ENCODE data around the gene RPS16. TPM values are rescaled to one million over a fixed set of nuclear protein-coding genes. Genes with fewer than 3 reads are reported as not detected.

The RPS16 gene
- total and polyA plus RNA-seq, 2 of the 8 experiments (the other 6 are each of a cell fraction or from before 2014, with no cell fraction given) = 2,433 to 7,810 TPM

- TF ChIP-seq FOSL1 (IDR thresholded peaks at IDR 0.05; ENCODE audit: insufficient read depth, low read depth, low read length) (no peak), SUZ12 (IDR thresholded peaks at IDR 0.05; ENCODE audit: low read length) (no peak), CBX5 (IDR thresholded peaks at IDR 0.05; ENCODE audit: low read depth, low read length) (no peak), EGR1 (IDR thresholded peaks at IDR 0.05; ENCODE audit: borderline replicate concordance, low read depth, low read length) (no peak), SIN3A (conservative IDR thresholded peaks at IDR 0.05 in 1 of 2, IDR thresholded peaks at IDR 0.05 in 1 of 2; ENCODE audit: low read depth in 1 of 2, low read length in 2 of 2) (0 out of 4 replicates have a peak, but pooled peaks of 1 of the 2 experiments have one; percentile 67), SP2 (IDR thresholded peaks at IDR 0.05; ENCODE audit: low read length) (no peak), JUN (IDR thresholded peaks at IDR 0.05; ENCODE audit: low read depth, low read length) (no peak), SRF (IDR thresholded peaks at IDR 0.05; ENCODE audit: low read depth, low read length) (no peak), CHD2 (IDR thresholded peaks at IDR 0.05; ENCODE audit: low read length) (no peak), GTF2F1 (IDR thresholded peaks at IDR 0.05; ENCODE audit: borderline replicate concordance, low read depth, low read length) (0 out of 2 replicates have a peak, but pooled peaks have one; percentile 1), BACH1 (IDR thresholded peaks at IDR 0.05; ENCODE audit: low read length) (no peak), ATF2 (IDR thresholded peaks at IDR 0.05; ENCODE audit: low read length) (no peak), BCL11A (IDR thresholded peaks at IDR 0.05; ENCODE audit: low read depth in 2 of 2, low read length in 2 of 2) (no peak), EP300 (IDR thresholded peaks at IDR 0.05; ENCODE audit: borderline replicate concordance in 1 of 2, low read depth in 2 of 2, low read length in 2 of 2) (no peak), POLR2AphosphoS5 (IDR thresholded peaks at IDR 0.05; ENCODE audit: low read depth, low read length) (no peak), SAP30 (IDR thresholded peaks at IDR 0.05; ENCODE audit: insufficient read depth, insufficient replicate concordance, low read length) (no peak), KDM5A (IDR thresholded peaks at IDR 0.05; ENCODE audit: low read length) (0 out of 2 replicates have a peak, but pooled peaks have one; percentile 3), CEBPB (IDR thresholded peaks at IDR 0.05; ENCODE audit: low read depth, low read length) (no peak)
Observed at GRCh38 chr19:39412867-39413271, 22.9 kb downstream of the RPS16 start (continued).

Data from H1 (cell line).